ENCODE data around the gene MICAL2.

Gene MICAL2

GRCh38 chr11:12137938-12138731 is 27.7 kb downstream of the MICAL2 start:
- no peaks in the 10 kb centered on the region for H3K36me3 ChIP-seq (ENCODE audit: control insufficient read depth, insufficient read depth, low read length)
- H3K4me1 ChIP-seq, result no peaks in the 10 kb centered on the region
- no peaks in the 10 kb centered on the region for H3K79me2 ChIP-seq
- no peak overlapping the region for H3K4me3 ChIP-seq (ENCODE audit: low read depth, low read length)
- H3K27me3 ChIP-seq (ENCODE audit: control insufficient read depth, insufficient read depth, low read length), result no peaks in the 10 kb centered on the region
- H3K27ac ChIP-seq, result no peak overlapping the region
- no peak for TF ChIP-seq CTCF (IDR thresholded peaks at IDR 0.05)
- no peak overlapping the region for H2AFZ ChIP-seq
- H3K9me3 ChIP-seq (ENCODE audit: control insufficient read depth, low read length), result no peaks in the 10 kb centered on the region
- H3K4me2 ChIP-seq (ENCODE audit: low read length), result no peak overlapping the region
- no peak overlapping the region for H3K9ac ChIP-seq

DNA sequence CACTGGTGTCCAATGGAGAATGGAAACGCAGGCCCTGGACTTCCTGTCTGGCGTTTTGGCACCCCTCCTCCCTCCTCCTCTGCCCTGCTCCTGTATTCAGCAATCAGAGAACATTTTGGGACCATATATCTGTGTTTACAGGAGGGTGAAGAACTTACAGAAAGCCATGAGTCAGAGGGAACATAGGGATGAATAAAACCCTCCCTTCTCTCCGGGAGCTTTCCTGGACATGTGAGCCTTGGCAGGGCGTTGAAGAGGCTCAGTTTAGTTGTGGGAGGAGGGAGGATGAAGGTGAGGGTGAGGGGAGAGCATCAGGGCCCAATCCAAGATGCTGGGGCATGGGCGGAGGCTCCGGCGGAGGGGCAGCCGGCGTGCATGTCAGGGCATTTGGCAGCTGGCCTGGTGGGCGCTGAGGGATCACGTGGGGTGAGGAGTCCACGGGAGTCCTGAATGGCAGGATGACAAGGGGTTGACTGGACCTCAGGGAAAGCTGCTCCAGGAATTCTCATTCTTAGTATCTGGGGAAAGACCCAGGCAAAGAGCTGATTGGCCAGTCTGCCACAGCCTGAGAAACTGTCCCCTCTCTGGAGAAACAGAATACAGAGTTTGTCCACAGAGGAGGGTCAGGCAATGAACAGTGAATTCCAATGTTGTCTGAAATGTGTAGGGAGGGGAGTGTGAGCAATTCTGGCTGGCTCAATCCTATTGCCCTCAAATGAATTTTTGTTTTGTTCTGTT is 28.9 kb downstream of the MICAL2 start:
- no peaks in the 10 kb centered on the region for H3K27me3 ChIP-seq (ENCODE audit: control insufficient read depth, insufficient read depth, low read length)
- no peak for TF ChIP-seq CTCF (IDR thresholded peaks at IDR 0.05)
- H3K79me2 ChIP-seq, result no peaks in the 10 kb centered on the region
- no peak overlapping the region for H3K4me3 ChIP-seq (ENCODE audit: low read depth, low read length)
- no peak overlapping the region for H3K9ac ChIP-seq
- H3K4me1 ChIP-seq, result no peaks in the 10 kb centered on the region
- H3K9me3 ChIP-seq (ENCODE audit: control insufficient read depth, low read length), result no peaks in the 10 kb centered on the region
- no peak overlapping the region for H3K4me2 ChIP-seq (ENCODE audit: low read length)
- H3K27ac ChIP-seq, result no peak overlapping the region
- H2AFZ ChIP-seq, result no peak overlapping the region
- no peaks in the 10 kb centered on the region for H3K36me3 ChIP-seq (ENCODE audit: control insufficient read depth, insufficient read depth, low read length)

- H3K9ac ChIP-seq, result no peak overlapping the region
- H3K27ac ChIP-seq, result no peak overlapping the region
- no peaks in the 10 kb centered on the region for H3K36me3 ChIP-seq (ENCODE audit: control insufficient read depth, insufficient read depth, low read length)
- H3K79me2 ChIP-seq, result no peaks in the 10 kb centered on the region
- H3K4me3 ChIP-seq (ENCODE audit: low read depth, low read length), result no peak overlapping the region
- no peak overlapping the region for H2AFZ ChIP-seq
- H3K4me1 ChIP-seq, result no peaks in the 10 kb centered on the region
- H3K27me3 ChIP-seq (ENCODE audit: control insufficient read depth, insufficient read depth, low read length), result no peaks in the 10 kb centered on the region
- H3K4me2 ChIP-seq (ENCODE audit: low read length), result no peak overlapping the region
- no peak for TF ChIP-seq CTCF (IDR thresholded peaks at IDR 0.05)
- no peaks in the 10 kb centered on the region for H3K9me3 ChIP-seq (ENCODE audit: control insufficient read depth, low read length)
These were observed 29.9 kb downstream of the MICAL2 start for GRCh38 chr11:12140186-12140793.

GRCh38 chr11:12141283-12141682 is 30.9 kb downstream of the MICAL2 start:
- Histone ChIP-seq H3K36me3 (ENCODE audit: control insufficient read depth, insufficient read depth, low read length) (no peaks in the 10 kb centered on the region), H3K9ac (no peak overlapping the region), H3K27ac (no peak overlapping the region), H3K79me2 (no peaks in the 10 kb centered on the region), H2AFZ (no peak overlapping the region), H3K4me2 (ENCODE audit: low read length) (no peak overlapping the region), H3K27me3 (ENCODE audit: control insufficient read depth, insufficient read depth, low read length) (no peaks in the 10 kb centered on the region), H3K4me1 (no peaks in the 10 kb centered on the region), H3K9me3 (ENCODE audit: control insufficient read depth, low read length) (no peaks in the 10 kb centered on the region), H3K4me3 (ENCODE audit: low read depth, low read length) (no peak overlapping the region)
- no peak for TF ChIP-seq CTCF (IDR thresholded peaks at IDR 0.05)

Data from parathyroid adenoma (tissue), 2 donors.